Hematopoietic multipotent progenitor cell treated with erythropoietin and hydrocortisone succinate and interleukin-3 and kit ligand, for 4 days (in vitro differentiated cells): ENCODE measurements around the gene C5.

Experiments
- DNase-seq: peaks from one replicate; pipeline ENCODE4 v3.0.0-alpha.2; 2015

Gene C5

GRCh38 chr9:120937596-120937995, 112.5 kb downstream of the C5 start:
- DNase-seq = no peak

DNA sequence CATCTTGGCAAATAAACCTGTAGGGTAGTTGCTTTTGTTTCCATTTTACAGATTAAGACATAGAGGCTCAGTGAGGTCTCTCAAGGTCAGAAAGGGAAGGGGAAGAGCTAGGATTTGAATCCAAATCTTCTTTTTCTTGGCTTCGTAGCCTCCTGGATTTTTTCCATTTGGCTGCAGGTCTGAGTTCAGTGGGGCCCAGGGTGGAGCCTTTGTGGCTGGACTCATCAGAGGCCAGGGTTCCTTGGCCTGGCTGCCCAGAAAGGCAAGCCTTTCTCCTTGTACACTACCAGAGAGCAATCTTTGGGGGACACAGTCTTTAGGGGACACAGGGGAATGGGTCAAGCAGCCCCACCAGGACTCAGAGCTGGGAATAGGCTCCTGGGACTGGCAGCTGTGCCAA, 112.9 kb downstream of the C5 start:
- DNase-seq = no peak

DNA sequence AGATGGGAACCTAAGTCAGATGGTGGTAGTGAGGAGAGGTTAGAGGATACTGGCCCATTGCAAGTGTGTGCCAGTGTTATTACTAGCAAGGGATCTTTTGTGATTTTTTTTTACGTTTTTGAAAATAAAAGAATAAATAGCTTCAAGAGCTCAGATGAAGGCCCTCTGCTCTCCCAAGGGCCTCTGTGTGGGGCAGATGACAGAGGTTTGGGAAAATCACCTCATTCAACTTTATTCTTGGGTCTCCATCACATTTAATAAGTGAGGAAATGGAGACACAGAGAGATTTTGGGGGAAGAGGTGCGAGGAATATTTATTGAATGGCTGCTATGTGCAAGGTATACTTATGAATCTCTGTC, 113.3 kb downstream of the C5 start:
- no peak for DNase-seq

GRCh38 chr9:120936011-120936763, 113.9 kb downstream of the C5 start:
- DNase-seq = peak; percentile 92

DNA sequence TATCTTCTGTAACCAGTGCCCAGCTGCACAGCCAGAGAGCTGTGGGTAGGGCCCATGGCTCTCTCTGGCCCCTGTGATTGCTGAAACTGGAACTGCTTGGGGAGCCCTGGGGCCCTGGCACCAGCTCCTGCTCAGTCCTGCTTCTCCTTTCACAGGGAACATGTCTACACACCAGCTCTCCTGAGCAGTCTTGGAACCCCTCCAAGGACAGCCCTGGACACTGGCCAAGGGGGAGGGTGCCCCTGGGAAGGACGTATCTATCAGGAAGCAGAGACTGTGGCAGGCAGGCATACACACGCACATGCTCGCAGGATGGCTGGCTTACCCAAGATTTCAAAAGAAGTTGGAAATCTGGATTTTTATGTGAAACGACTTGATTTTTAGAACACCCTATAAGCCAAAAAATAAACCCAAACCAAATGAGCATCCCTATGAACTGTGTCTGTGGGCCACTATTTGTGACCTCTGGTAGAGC, 114.7 kb downstream of the C5 start:
- peak; percentile 97 for DNase-seq

DNA sequence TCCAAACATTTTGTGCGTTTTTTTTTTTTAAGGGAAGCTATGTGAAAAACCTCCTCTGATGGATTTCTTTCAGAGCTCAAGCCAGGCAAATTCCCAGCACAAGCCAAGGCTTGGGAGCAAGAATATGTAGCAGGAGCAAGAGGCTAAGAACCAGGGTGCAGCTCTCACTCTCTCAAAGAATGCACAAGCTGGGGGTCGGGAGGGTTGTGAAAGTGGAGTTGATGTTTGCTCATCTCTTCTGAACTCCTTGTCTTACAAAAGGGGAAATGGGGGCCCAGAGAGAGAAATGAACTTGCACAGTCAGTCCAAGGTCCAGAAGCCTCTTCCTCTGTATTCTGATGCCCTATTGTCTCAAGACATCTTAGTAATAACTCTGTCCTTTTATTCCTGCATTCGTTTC, 115.8 kb downstream of the C5 start:
- peak; percentile 64 for DNase-seq

DNA sequence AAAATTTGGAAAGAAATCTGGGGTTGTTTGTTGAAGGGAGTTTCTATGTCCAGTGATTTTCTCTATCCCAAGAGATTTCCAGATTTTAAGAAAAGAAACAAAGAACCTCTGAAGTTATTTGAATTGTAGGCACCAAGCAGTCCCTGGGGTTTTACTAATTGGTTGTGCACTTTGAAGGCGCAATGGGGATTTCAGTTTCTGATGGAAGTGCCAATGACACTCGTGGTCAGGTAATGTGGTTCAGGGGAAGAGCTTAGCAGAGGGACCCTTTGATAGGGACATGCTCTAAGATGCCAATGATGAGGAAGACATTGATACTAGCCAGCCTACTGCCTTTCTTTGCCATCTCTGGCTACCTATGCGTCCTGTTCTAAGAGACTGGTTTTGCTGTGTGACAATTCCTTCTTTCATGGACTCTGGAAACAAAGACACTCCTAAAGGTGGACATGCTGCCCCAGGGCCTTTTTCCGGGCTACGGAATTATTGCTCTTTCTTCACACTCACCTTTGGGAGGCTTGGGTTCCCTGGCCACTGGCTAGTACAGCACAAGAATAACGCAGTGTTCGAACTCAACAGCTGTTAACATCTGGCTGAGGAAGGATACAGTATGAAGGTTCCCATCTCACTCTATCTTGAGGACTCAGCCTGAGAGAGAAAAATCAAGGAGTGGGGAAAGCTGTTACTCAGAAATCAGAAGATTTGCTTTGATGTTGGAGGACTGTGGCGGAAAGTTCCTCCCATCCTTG, 116.6 kb downstream of the C5 start:
- no peak for DNase-seq

GRCh38 chr9:120932086-120932823, 117.8 kb downstream of the C5 start:
- DNase-seq = no peak

DNA sequence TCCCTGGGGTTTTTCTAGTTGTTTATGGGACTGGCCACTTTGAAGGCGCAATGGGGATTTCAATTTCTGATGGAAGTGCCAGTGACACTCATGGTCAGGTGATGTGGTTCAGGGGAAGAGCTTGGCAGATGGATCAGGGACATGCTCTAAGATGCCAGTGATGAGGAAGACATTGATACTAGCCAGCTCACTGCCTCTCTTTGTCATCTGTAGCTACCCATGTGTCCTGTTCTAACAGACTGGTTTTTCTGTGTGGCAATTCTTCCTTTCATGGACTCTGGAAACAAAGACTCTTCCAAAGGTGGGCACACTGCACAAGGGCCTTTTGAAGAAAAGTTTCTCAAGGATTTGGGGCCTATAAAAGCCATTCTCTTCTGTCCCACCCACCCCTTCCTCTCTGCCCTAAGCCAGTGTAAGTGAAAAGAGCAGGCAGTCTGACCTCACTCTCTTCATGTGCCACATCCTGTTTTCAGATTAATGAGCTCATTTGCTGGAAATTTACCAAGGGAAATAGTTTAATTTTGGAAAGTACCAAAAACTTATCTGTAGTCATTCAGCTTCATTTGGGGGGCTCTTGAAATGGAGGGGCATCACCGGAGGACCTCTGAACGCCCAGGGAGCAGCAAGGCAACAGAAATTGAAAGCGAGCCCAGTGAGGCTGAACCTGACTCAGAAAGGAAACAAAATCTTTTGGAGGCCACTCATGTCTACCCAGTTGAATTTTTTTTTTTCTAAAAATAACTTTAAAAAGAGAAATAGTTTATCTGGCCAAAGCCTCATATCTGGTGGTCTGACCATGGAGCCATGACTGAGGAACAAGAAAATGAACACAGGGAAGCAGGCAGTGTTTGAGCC, 118.6 kb downstream of the C5 start:
- DNase-seq = peak; percentile 75

DNA sequence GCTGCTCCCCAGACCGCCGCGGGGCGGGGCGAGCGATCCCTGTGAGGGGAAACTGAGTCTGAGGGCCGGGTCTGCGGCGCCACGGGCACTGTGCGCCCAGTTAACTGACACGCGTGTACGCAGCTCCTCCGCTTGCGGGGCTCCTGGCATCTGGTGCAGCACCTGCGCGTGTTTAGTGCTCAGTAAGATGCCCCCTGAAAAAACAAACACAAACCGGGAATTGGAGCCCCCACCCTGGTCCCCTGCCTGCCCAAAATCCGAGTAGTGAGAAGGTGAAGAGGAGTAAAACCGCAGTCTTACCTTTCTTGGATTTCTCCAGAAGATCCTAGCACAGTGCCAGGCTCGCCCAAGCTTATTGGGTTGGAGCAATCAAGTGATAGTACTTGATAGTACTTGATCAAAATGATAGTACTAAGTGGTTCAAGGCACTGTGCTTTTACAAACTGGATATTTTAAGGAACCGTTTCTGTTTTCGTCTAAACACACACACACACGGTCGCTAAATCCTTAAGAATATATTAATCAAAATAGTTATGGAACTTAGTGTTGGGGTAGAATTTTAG, 120.8 kb downstream of the C5 start:
- DNase-seq = no peak

DNA sequence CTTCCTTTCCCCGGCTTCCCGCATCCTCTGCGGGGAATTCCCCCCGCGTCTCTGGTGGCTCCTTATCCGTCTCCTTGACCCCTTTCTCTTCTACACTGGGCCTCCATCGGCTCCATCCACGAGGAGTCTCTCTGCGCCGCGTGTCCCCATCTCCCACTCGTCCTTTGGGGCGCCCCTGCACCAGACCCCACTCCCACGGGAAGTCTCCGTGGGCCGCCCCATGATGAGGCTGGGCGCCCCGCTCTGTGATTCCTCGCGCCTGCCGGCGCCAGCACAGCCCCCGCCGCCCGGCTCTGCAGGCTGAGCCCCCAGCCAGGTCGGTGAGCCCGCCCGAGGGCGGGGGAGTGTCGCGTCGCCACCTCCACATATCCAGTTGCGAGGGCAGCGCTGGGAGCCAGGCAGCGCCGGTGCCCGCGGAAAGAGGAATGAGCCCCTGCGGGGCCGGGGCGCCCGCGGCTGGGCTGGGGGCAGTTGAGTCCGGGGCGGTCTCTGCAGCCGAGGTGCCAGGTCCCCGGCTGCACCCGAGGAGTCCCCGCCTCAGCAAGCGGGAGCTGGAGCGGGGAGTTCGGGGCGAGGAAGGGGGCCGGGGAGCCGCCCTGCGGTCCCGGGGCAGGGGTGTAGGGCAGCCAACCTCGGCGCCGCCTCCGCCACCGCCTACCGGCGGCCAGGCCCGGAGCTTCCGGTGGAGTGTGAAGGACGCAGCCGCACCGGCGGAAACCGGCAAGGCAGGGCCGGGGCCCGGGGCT, 121.4 kb downstream of the C5 start:
- DNase-seq = peak; percentile 72

DNA sequence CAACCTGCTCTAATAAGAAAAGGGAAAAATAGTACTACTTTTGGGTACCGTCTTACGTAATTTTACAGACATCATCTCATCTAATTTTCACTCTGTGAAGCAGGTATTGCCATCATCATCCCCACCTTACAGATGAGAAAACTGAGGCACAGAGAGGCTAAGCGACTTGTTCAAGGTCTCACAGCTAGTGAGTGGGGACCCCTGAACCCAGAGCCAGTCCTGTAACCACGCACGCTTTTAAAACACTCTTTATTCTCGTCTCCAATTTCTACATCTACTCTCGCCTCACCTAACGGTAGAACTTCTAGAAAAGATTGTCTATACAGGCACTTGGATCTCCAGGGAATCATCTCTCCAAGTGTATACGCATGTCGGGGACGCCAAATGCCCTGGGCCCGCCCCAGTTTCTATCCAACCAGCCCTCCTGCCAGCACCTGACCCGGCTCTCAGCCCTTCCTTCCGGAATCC, 122.0 kb downstream of the C5 start:
- DNase-seq = peak; percentile 15

DNA sequence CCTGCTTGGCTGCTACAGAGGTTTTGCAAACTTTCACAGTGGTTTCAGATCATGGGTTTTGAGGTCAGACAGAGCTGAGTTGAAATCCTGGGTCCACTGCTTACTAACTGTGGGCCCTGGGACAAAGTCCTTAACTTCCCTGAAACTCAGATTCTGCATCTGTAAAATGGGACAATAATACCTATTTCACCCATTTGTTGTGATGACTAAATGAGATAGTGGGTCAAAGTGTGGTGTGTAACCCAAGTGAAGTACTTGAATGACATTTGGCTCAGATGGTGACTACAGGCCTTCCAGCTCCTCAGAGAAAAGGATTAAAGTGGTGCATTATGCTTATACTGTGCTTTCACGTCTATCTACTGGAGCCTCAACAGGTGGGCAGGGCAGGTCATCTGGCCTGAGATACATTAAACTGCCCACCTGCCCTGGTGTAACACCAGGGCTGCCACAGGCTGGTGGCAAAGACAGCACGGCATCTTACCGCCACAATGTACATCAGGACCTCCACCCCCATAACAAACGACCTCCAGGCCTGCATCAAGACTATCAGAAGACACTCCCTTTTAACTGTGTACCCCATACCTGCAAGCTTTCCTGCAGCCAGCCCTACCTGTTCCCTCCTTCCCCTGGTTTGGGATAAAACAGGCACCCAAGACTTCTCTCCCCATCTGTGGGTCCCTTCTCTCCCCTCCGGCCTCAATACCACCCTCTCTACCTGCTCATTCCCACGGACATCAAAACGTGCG, 122.6 kb downstream of the C5 start:
- peak; percentile 14 for DNase-seq

GRCh38 chr9:120926397-120926928, 123.6 kb downstream of the C5 start, which contains the start of gene TRAF1:
TSS of gene TRAF1 (minus strand) at chr9:120926796. CDS start at chr9:120926075, 721 bp downstream.
- DNase-seq = peak; percentile 61

DNA sequence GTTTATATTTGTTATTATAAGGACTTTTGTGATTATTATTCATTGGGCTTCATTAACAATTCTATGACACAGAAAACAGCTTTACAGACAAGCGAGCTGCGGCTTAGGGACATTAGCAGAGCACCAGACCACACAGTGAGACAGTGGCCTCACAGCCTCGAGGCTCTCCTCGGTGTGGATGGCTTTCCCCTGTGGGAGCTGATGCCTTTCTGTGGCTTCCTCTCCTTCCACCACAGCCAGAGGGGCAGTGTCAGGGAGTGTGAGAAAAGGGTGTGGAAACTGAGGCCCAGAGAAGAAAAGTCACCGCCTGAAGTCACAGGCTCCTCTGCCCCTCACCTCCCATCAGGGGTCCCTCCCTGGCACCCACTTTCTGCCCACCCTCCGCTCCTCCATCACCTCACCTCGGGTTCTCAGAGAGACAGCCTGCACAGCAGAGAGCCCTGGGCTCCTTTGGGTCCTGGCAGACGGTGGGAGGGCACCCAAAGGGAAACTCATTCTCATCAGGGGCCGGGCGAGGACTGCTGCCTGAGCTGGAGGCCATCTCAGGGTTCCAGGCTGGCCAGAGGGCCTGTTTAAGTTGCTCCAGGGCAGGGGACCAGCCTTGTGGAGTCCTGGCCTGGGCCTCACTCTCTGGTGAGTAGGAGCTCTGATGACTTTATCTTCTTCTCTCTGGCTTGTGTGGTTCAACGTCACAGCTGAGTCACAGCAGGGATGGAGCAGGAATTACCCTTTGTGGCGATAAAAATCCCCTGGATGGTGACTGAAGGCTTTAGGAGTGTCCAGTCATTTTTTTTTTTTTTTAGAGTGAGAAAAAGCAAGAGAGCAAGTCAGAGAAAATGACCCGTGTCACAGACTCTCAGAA, 124.3 kb downstream of the C5 start:
- DNase-seq = peak; percentile 25

DNA sequence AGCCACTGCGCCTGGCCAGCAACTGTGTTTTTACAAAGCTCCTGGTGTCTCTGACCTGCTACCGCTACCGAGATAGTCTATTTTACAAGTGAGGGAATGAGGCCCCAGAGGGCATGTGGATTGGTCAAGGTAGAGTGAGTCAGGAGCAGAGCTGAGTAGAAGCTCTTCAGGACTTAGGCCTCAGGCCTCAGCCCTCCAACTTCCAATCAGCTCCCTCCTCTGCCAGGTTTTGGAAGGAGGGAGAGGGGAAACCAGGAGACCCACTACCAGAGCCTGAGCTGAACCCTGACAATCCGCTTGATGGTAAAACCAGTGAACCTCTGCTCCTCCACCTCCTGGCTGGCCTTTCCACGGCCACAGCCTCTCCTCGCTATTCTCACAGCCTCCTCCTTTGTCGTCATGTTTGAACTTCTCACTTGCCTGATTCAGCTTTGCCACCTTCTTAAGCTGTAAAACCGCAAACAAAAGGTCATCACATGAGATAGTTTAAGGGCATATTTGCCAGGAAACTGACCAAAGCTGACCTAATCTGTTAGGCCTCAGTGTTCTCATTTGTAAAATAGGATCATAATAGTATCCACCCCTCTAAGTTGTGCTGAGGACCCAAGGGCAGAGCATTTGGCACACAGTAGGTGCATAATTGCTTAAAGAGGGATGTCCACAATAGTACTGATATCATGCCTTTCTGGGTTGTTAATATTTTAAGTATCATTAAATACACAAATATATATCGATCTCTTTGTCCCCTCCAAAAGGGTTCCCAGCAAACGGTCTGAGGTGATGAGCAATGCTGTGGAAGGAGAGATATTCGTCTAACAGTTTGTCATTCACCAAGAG, 125.2 kb downstream of the C5 start:
- DNase-seq = no peak

- no peak for DNase-seq
Observed at GRCh38 chr9:120923620-120924328, 126.3 kb downstream of the C5 start.
